IPS-NIHi7 (cell line): Measurements from ENCODE around the gene DBNL.

Source experiments
- DNase-seq: peaks from one replicate; pipeline ENCODE4 v3.0.0; 2012; ENCODE audit warnings: mixed read lengths; ENCODE audit errors: extremely low spot score

DBNL gene

GRCh38 chr7:44077681-44078091 lies 33.2 kb downstream of the DBNL start:
- DNase-seq: no peak

GRCh38 chr7:44078521-44078920 lies 34.0 kb downstream of the DBNL start:
- DNase-seq: no peak

- DNase-seq: no peak
Measured at GRCh38 chr7:44079331-44080021, 35.0 kb downstream of the DBNL start.

GRCh38 chr7:44080118-44080517 lies 35.6 kb downstream of the DBNL start:
- DNase-seq: no peak

- no peak for DNase-seq
Measured at GRCh38 chr7:44080686-44081265, 36.3 kb downstream of the DBNL start.

- no peak for DNase-seq
Measured at GRCh38 chr7:44081266-44081748, 36.8 kb downstream of the DBNL start.

GRCh38 chr7:44082541-44083207 lies 38.2 kb downstream of the DBNL start:
- DNase-seq: peak; percentile 99

GRCh38 chr7:44083796-44084195 lies 39.3 kb downstream of the DBNL start:
- no peak for DNase-seq

GRCh38 chr7:44084701-44085100 lies 40.2 kb downstream of the DBNL start:
- no peak for DNase-seq

- no peak for DNase-seq
Measured at GRCh38 chr7:44085546-44085945, 41.0 kb downstream of the DBNL start.

- DNase-seq: no peak
Measured at GRCh38 chr7:44086627-44087026, 42.1 kb downstream of the DBNL start.

GRCh38 chr7:44087911-44088838 lies 43.7 kb downstream of the DBNL start:
- DNase-seq: no peak

GRCh38 chr7:44093102-44093641 lies 48.7 kb downstream of the DBNL start:
- DNase-seq: no peak

GRCh38 chr7:44094365-44094764 lies 49.9 kb downstream of the DBNL start:
- DNase-seq: no peak

GRCh38 chr7:44094883-44095592 lies 50.5 kb downstream of the DBNL start:
- DNase-seq: no peak

- no peak for DNase-seq
Measured at GRCh38 chr7:44095781-44096180, 51.3 kb downstream of the DBNL start.

- DNase-seq: no peak
Measured at GRCh38 chr7:44096326-44096881, 51.9 kb downstream of the DBNL start.

- no peak for DNase-seq
Measured at GRCh38 chr7:44097064-44097932, 52.8 kb downstream of the DBNL start.
